Psoas muscle (tissue), 8 donors: ENCODE results near the gene DAB2IP. TPM values are rescaled to one million over a fixed set of nuclear protein-coding genes. Genes with fewer than 3 reads are reported as not detected.

Experiments used
- ATAC-seq, 4 donors: fragments of 200-7000 bp; cut with Tn5 transposase; one replicate each; pipeline ENCODE4 v1.9.1; 2020; ENCODE audit warnings: moderate library complexity in 3 of 4, mild to moderate bottlenecking in 2 of 4
- DNase-seq, 2 donors: peaks; one replicate each; pipeline ENCODE4 v3.0.0-alpha.2; 2020
- H3K27ac ChIP-seq: fragments of 200-600 bp; one replicate; pipeline ENCODE4 v1.8.0; 2022
- H3K27me3 ChIP-seq, 3 donors: fragments of 200-600 bp in 1 of 3; one replicate each; pipeline versions ENCODE4 v1.6.1 to v1.8.0; 2013 to 2022; ENCODE audit warnings: low read length in 2 of 3, mild to moderate bottlenecking in 2 of 3, moderate library complexity in 1 of 3; ENCODE audit not compliant: insufficient read depth in 3 of 3
- H3K36me3 ChIP-seq, 2 donors: fragments of 200-600 bp in 1 of 2; one replicate each; pipeline versions ENCODE4 v1.6.1 to v1.8.0; 2013 to 2022; ENCODE audit warnings: low read depth in 1 of 2, mild to moderate bottlenecking in 1 of 2, moderate library complexity in 1 of 2; ENCODE audit not compliant: insufficient read depth in 1 of 2
- H3K4me1 ChIP-seq: fragments of 200-600 bp; one replicate; pipeline ENCODE4 v1.8.0; 2022
- H3K4me3 ChIP-seq: fragments of 200-600 bp; one replicate; pipeline ENCODE4 v1.8.0; 2022; ENCODE audit warnings: mild to moderate bottlenecking
- H3K9me3 ChIP-seq: fragments of 200-600 bp; one replicate; pipeline ENCODE4 v1.8.0; 2022
- WGBS, 3 donors: extraction: QIAGEN DNeasy Blood & Tissue Kit; methylation state at CpG; one replicate each; pipeline versions ENCODE4 v1.1.6 to v1.1.7; 2013; 5-methylcytosine and 5-hydroxymethylcytosine counted together
- intact Hi-C, 2 donors: fragments of 100-400 bp; cut with DNase I; formaldehyde crosslinking; loops; one replicate each; pipeline versions ENCODE4 v1.11.0 to v1.14.2; 2022
- polyA plus RNA-seq, 3 donors: library from polyadenylated mRNA; stranded (reverse); fragments of 200-250 nt; gene quantifications; one replicate each; pipeline ENCODE4 v1.2.3, GENCODE V29; 2013
- total RNA-seq, 4 donors: library from RNA; stranded (reverse); fragmentation: NEBNext Ultra II Directional in 2 of 4; extraction: Animal tissue kit (Norgen Biotek cat#: 25700) in 2 of 4; gene quantifications; one replicate each; pipeline versions ENCODE4 v1.2.1 to v1.2.4, GENCODE V29; 2021 to 2023
- TF ChIP-seq, protein P1 (sequence below): fragments of 200-600 bp; IDR thresholded peaks from one replicate; pipeline ENCODE4 v1.8.0; 2022; ENCODE audit warnings: antibody characterized with exemption
- donor health status: healthy with polysubstance abuse.
- donor health status: DM: no; HTN: no; CAD: no; lungs with moderate emphysema.
- donor health status: Bipolar disorder and iron deficiency.
- donor health status: healthy.
- donor health status: DM: yes; HTN: yes; CAD: no.
- donor health status: DM: no; HTN: no; CAD: no.
- donor health status: DM: no; HTN: no; CAD: no.
- donor health status: DM: yes; HTN: yes; CAD: no.

Gene DAB2IP
- total and polyA plus RNA-seq, 7 donors, result 14.1 to 66.2 (median 33.4) TPM

DNA sequence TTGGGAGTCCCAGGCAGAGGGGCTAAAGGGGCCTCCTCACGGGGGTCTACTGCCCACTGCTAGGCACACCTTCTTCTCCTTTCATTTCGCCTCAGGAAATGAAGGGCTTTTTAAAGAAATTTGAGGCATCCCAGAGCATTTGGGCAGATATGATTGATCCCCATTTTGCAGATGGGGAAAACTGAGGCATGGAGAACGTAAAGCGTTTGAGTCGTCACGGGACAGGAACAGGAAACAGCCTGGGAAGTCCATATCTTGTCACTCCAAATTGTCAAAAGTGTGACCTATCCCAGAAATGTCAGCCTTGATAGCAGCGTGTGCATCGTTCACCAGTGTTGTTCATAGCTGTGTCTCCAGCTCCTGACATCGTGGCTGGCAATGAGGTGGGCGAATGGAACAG lies 98.2 kb downstream of the DAB2IP start:
- H3K4me1 ChIP-seq, result peaks cover 89% of the 10 kb centered on the region

DNA sequence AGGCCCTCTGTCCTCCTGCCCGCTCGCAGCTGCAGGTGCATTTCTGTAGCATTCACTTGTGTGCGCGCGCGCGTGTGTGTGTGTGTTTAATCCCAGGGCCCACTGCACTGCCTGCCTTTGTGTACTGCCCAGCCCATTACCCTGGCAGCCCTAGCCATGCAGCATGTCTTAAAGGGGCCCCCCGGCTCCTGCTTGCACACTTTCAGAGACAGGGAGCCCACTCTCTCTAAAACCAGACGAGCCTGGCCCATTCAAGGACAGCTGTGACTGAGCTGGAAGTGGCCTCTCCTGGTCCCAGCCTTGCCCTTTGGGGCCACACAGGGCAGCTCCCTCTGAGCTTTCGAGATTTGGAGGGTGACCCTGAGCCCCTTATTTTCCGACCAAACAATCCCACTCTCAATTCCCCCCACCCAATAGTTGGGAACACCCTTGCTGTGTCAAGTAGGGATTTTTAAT lies 98.9 kb downstream of the DAB2IP start:
- Histone ChIP-seq H3K27ac (no peak overlapping the region), H3K9me3 (no peaks in the 10 kb centered on the region), H3K27me3 (no peaks in the 10 kb centered on the region), H3K36me3 (no peaks in the 10 kb centered on the region), H3K4me1 (peaks cover 88% of the 10 kb centered on the region), H3K4me3 (no peak overlapping the region)
- WGBS, 3 donors, result 80 to 84% (median 82%) methylated on average over 11 of the region's 11 CpGs
- DNase-seq (no peak), ATAC-seq (no peak)
- intact Hi-C loops, result no loop called here
- TF ChIP-seq, protein P1, sequence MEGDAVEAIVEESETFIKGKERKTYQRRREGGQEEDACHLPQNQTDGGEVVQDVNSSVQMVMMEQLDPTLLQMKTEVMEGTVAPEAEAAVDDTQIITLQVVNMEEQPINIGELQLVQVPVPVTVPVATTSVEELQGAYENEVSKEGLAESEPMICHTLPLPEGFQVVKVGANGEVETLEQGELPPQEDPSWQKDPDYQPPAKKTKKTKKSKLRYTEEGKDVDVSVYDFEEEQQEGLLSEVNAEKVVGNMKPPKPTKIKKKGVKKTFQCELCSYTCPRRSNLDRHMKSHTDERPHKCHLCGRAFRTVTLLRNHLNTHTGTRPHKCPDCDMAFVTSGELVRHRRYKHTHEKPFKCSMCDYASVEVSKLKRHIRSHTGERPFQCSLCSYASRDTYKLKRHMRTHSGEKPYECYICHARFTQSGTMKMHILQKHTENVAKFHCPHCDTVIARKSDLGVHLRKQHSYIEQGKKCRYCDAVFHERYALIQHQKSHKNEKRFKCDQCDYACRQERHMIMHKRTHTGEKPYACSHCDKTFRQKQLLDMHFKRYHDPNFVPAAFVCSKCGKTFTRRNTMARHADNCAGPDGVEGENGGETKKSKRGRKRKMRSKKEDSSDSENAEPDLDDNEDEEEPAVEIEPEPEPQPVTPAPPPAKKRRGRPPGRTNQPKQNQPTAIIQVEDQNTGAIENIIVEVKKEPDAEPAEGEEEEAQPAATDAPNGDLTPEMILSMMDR, result no peak

More for the DNA sequence above, 98.2 kb downstream of the DAB2IP start:
- H3K27ac ChIP-seq, result peak overlapping the region; percentile 69
- intact Hi-C loops, result loop anchor here in 1 of 2 donors (2.0 kb wide), 1 partner anchor 15 kb away; no protein-coding TSS in a partner anchor
- ATAC-seq (no peak), DNase-seq (no peak)
- TF ChIP-seq, protein P1, result no peak
- WGBS, 3 donors, result 80 to 89% (median 81%) methylated on average over 10 of the region's 10 CpGs
- no peaks in the 10 kb centered on the region for H3K36me3 ChIP-seq
- H3K27me3 ChIP-seq, result no peaks in the 10 kb centered on the region
- no peak overlapping the region for H3K4me3 ChIP-seq
- H3K9me3 ChIP-seq, result no peaks in the 10 kb centered on the region

DNA sequence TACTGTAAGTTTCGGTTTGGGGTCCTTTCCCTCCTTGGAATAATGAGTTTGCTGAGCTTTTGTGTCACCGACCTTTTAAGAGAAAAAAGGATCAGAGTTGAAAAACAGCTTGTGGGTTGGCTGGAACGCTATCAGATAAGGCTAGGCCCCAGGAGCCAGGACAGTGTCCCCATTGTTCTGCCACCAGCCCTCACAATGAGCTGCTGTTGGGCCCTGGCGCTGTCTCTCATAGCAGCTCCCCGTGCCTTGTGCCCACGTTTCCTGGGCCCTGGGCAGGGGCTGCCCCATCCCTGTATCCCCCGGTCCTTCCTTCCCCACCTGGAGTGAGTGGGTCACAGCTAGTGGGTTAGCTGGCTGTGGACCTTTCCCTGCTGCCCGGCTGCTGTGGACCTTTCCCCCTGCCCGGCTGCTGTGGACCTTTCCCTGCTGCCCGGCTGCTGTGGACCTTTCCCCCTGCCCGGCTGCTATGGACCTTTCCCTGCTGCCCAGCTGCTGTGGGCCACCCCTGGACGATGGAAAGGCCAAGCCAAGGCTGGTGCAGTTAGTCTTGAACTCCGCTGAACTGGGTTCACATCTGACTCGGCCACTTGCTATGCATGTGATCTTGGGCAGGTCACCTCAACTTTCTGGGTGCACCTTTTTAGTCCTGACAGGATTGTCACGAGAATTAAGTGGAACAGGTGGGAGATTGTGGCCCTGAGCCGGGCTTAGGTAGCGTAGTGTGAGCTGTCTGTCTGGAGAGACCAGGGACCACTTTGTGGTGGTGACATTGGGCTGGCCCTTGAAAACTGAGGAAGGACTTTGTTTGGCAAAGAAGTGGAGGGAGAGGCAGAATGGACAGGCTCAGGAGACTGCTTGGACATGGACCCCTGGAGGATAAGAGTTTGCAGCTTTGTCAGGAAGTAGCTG lies 99.5 kb downstream of the DAB2IP start:
- H3K36me3 ChIP-seq, result no peaks in the 10 kb centered on the region
- intact Hi-C loops, result no loop called here
- ATAC-seq, result no peak
- 59 to 78% (median 69%) methylated on average over 17 of the region's 17 CpGs for WGBS, 3 donors
- H3K27ac ChIP-seq, result no peak overlapping the region
- DNase-seq, result no peak
- no peaks in the 10 kb centered on the region for H3K27me3 ChIP-seq
- H3K9me3 ChIP-seq, result no peaks in the 10 kb centered on the region
- H3K4me1 ChIP-seq, result peaks cover 87% of the 10 kb centered on the region
- TF ChIP-seq, protein P1, result no peak
- no peak overlapping the region for H3K4me3 ChIP-seq

- H3K27me3 ChIP-seq, result no peaks in the 10 kb centered on the region
- intact Hi-C loops, result no loop called here
- peaks cover 88% of the 10 kb centered on the region for H3K4me1 ChIP-seq
- WGBS, 3 donors, result 68 to 72% (median 69%) methylated on average over 13 of the region's 13 CpGs
- TF ChIP-seq, protein P1, result no peak
- no peak overlapping the region for H3K4me3 ChIP-seq
- H3K27ac ChIP-seq, result peak overlapping the region; percentile 14
- no peaks in the 10 kb centered on the region for H3K9me3 ChIP-seq
- no peak for ATAC-seq
- no peak for DNase-seq
- H3K36me3 ChIP-seq, result peaks cover 0 to 2% of the 10 kb centered on the region in 2 donors
Observed at GRCh38 chr9:121751686-121752445, 100.4 kb downstream of the DAB2IP start.
